ENCODE measurements around the gene RILPL2. TPM values are rescaled to one million over a fixed set of nuclear protein-coding genes. Genes with fewer than 3 reads are reported as not detected.
"Not testable (repeated sequence)": the region's sequence is repeated elsewhere in the genome, so short reads cannot be mapped to it uniquely, and the experiment has no call there.

The RILPL2 gene
- total RNA-seq, 1 experiment from 2014 or later, result 3.6 TPM

- BruUV-seq (replicated peaks), result no TSS peak
- no peak overlapping the region for H3K4me2 ChIP-seq
- peaks cover 3% of the 10 kb centered on the region for H3K79me2 ChIP-seq (ENCODE audit: low read depth)
- intact Hi-C loops (cut with micrococcal nuclease; ENCODE audit: unreplicated experiment), result no loop called here
- H3K9me3 ChIP-seq (ENCODE audit: insufficient read depth, low read depth), result no peaks in the 10 kb centered on the region
- H3K36me3 ChIP-seq (ENCODE audit: low read depth), result no peaks in the 10 kb centered on the region
- no peaks in the 10 kb centered on the region for H3K27me3 ChIP-seq (ENCODE audit: insufficient read depth, low read depth)
- H4K20me1 ChIP-seq (ENCODE audit: insufficient read depth), result no peaks in the 10 kb centered on the region
- ChIA-PET CTCF (no interaction called here), POLR2A (ENCODE audit: unreplicated experiment) (no interaction called here)
- H3F3A ChIP-seq (ENCODE audit: insufficient read depth, low read depth), result peaks cover 10% of the 10 kb centered on the region; the same call in 1 of the 2 replicates
- peaks cover 6% of the 10 kb centered on the region; the same call in 1 of the 2 replicates for H3K4me1 ChIP-seq (replicated peaks; ENCODE audit: insufficient read depth)
- no peak overlapping the region for H3K27ac ChIP-seq
- DNase-seq, result no peak
- H3K4me3 ChIP-seq, result no peak overlapping the region
- H3K9me2 ChIP-seq (ENCODE audit: insufficient read depth), result no peaks in the 10 kb centered on the region
- no peak for TF ChIP-seq EZH2 (IDR thresholded peaks at IDR 0.05; ENCODE audit: low read depth)
- TF ChIP-seq, protein P1, sequence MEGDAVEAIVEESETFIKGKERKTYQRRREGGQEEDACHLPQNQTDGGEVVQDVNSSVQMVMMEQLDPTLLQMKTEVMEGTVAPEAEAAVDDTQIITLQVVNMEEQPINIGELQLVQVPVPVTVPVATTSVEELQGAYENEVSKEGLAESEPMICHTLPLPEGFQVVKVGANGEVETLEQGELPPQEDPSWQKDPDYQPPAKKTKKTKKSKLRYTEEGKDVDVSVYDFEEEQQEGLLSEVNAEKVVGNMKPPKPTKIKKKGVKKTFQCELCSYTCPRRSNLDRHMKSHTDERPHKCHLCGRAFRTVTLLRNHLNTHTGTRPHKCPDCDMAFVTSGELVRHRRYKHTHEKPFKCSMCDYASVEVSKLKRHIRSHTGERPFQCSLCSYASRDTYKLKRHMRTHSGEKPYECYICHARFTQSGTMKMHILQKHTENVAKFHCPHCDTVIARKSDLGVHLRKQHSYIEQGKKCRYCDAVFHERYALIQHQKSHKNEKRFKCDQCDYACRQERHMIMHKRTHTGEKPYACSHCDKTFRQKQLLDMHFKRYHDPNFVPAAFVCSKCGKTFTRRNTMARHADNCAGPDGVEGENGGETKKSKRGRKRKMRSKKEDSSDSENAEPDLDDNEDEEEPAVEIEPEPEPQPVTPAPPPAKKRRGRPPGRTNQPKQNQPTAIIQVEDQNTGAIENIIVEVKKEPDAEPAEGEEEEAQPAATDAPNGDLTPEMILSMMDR (conservative IDR thresholded peaks at IDR 0.05), result no peak
- no peak overlapping the region for H2AFZ ChIP-seq
Measured at GRCh38 chr12:123369229-123369628, 67.3 kb downstream of the RILPL2 start.

DNA sequence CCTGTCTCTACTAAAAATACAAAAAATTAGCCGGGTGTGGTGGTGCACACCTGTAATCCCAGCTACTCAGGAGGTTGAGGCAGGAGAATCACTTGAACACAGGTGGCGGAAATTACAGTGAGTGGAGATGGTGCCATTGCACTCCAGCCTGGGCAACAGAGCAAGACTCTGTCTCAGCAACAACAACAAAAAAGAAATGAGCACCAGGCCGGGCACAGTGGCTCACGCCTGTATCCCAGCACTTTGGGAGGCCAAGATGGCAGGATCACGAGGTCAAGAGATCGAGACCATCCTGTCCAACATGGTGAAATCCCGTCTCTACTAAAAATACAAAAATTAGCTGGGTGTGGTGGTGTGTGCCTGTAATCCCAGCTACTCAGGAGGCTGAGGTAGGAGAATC, 68.1 kb downstream of the RILPL2 start:
- H3K4me3 ChIP-seq; H3K4me1 ChIP-seq (replicated peaks; ENCODE audit: insufficient read depth); H3K27ac ChIP-seq; BruUV-seq (replicated peaks); H3K4me2 ChIP-seq; CTCF ChIA-PET; H2AFZ ChIP-seq; H4K20me1 ChIP-seq (ENCODE audit: insufficient read depth); POLR2A ChIA-PET (ENCODE audit: unreplicated experiment); DNase-seq; H3K27me3 ChIP-seq (ENCODE audit: insufficient read depth, low read depth); H3K9me3 ChIP-seq (ENCODE audit: insufficient read depth, low read depth); H3K36me3 ChIP-seq (ENCODE audit: low read depth); H3K9me2 ChIP-seq (ENCODE audit: insufficient read depth); intact Hi-C loops (cut with micrococcal nuclease; ENCODE audit: unreplicated experiment): not testable (repeated sequence)
- peaks cover 13% of the 10 kb centered on the region; the same call in 1 of the 2 replicates for H3F3A ChIP-seq (ENCODE audit: insufficient read depth, low read depth)
- H3K79me2 ChIP-seq (ENCODE audit: low read depth), result peaks cover 11% of the 10 kb centered on the region

- ChIA-PET POLR2A (ENCODE audit: unreplicated experiment) (no interaction called here), CTCF (interaction anchor here (0.7 kb wide), 1 partner anchor 228 kb away, joined by 5 read pairs; no protein-coding TSS in a partner anchor)
- H2AFZ ChIP-seq, result no peak overlapping the region
- peaks cover 8% of the 10 kb centered on the region for H4K20me1 ChIP-seq (ENCODE audit: insufficient read depth)
- no peak overlapping the region for H3K4me2 ChIP-seq
- no TSS peak for BruUV-seq (replicated peaks)
- TF ChIP-seq EZH2 (IDR thresholded peaks at IDR 0.05; ENCODE audit: low read depth), result no peak
- TF ChIP-seq, protein P1 (conservative IDR thresholded peaks at IDR 0.05), result no peak
- H3K27me3 ChIP-seq (ENCODE audit: insufficient read depth, low read depth), result no peaks in the 10 kb centered on the region
- peaks cover 20% of the 10 kb centered on the region for H3K79me2 ChIP-seq (ENCODE audit: low read depth)
- H3K36me3 ChIP-seq (ENCODE audit: low read depth), result no peaks in the 10 kb centered on the region
- DNase-seq, result no peak
- no peak overlapping the region for H3K27ac ChIP-seq
- no peaks in the 10 kb centered on the region for H3K9me3 ChIP-seq (ENCODE audit: insufficient read depth, low read depth)
- H3K4me1 ChIP-seq (replicated peaks; ENCODE audit: insufficient read depth), result peaks cover 14% of the 10 kb centered on the region
- H3K4me3 ChIP-seq, result no peak overlapping the region
- H3F3A ChIP-seq (ENCODE audit: insufficient read depth, low read depth), result peaks cover 13% of the 10 kb centered on the region; the same call in 1 of the 2 replicates
- no peaks in the 10 kb centered on the region for H3K9me2 ChIP-seq (ENCODE audit: insufficient read depth)
- intact Hi-C loops (cut with micrococcal nuclease; ENCODE audit: unreplicated experiment), result no loop called here
Measured at GRCh38 chr12:123367511-123367910, 69.0 kb downstream of the RILPL2 start.

Other genes with a start within 250 kb of the RILPL2 start
- gene MPHOSPH9, start 203.5 kb downstream of the RILPL2 start, total RNA-seq (2021), result 46.9 and 58.5 TPM in 2 replicates
- gene MTRFR, start 203.2 kb downstream of the RILPL2 start, total RNA-seq (2021), result 18.6 and 19.4 TPM in 2 replicates
- 59.8 and 61.7 TPM in 2 replicates for gene CDK2AP1, start 164.8 kb downstream of the RILPL2 start, total RNA-seq (2021)
- 31.9 and 43.1 TPM in 2 replicates for gene SBNO1, start 71.8 kb downstream of the RILPL2 start, total RNA-seq (2021)
- 43.7 and 54.2 TPM in 2 replicates for gene KMT5A, start 52.6 kb downstream of the RILPL2 start, total RNA-seq (2021)
- gene SNRNP35, start 21.5 kb upstream of the RILPL2 start, total RNA-seq (2021), result 24.3 and 28.6 TPM in 2 replicates
- gene RILPL1, start 97.0 kb upstream of the RILPL2 start, total RNA-seq (2021), result 11.5 and 15.3 TPM in 2 replicates
- 179 and 192 TPM in 2 replicates for gene TMED2, start 147.9 kb upstream of the RILPL2 start, total RNA-seq (2021)
- gene DDX55, start 165.4 kb upstream of the RILPL2 start, total RNA-seq (2021), result 17.5 and 19.5 TPM in 2 replicates
- gene EIF2B1, start 197.0 kb upstream of the RILPL2 start, total RNA-seq (2021), result 43.8 and 47.3 TPM in 2 replicates
- 30.3 and 42.9 TPM in 2 replicates for gene GTF2H3, start 197.1 kb upstream of the RILPL2 start, total RNA-seq (2021)
- 17.1 and 21.9 TPM in 2 replicates for gene TCTN2, start 234.4 kb upstream of the RILPL2 start, total RNA-seq (2021)